A673 (cell line): Measurements from ENCODE around the gene UBE2E2.

ENCODE experiments used
- EZH2 ChIP-seq: fragments of 200-600 bp; sonication (generic); IDR thresholded peaks from 2 replicates; pipeline ENCODE4 v1.6.1; 2017; ENCODE audit warnings: borderline replicate concordance, low read depth, mild to moderate bottlenecking, mixed read lengths, antibody characterized with exemption, low read length; ENCODE audit not compliant: poor library complexity, severe bottlenecking
- TF ChIP-seq, protein P1 (sequence below): fragments of 300-800, 200-600 bp; sonication (generic); conservative IDR thresholded peaks from 2 replicates; pipeline ENCODE4 v1.5.1; 2017; ENCODE audit warnings: low read depth, mild to moderate bottlenecking, antibody characterized with exemption, low read length, moderate library complexity, mixed read lengths

DNA sequence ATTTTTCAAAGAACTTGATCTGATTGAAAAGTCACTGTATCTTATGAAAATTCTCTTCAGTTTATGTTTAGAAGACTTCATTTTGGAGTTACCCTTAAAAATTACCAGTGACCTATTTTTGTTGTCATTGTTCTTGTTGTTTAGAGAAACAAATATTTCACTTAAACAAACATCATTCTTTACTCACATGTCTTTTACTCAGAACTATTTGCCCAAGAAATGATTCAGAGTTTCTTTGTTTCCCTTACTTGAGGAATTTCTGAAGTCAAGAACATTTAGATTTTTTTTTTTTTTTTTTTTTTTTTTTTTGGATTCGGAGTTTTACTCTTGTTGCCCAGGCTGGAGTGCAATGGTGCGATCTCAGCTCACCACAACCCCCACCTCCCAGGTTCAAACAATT, 343.1 kb downstream of the UBE2E2 start:
- TF ChIP-seq, protein P1, sequence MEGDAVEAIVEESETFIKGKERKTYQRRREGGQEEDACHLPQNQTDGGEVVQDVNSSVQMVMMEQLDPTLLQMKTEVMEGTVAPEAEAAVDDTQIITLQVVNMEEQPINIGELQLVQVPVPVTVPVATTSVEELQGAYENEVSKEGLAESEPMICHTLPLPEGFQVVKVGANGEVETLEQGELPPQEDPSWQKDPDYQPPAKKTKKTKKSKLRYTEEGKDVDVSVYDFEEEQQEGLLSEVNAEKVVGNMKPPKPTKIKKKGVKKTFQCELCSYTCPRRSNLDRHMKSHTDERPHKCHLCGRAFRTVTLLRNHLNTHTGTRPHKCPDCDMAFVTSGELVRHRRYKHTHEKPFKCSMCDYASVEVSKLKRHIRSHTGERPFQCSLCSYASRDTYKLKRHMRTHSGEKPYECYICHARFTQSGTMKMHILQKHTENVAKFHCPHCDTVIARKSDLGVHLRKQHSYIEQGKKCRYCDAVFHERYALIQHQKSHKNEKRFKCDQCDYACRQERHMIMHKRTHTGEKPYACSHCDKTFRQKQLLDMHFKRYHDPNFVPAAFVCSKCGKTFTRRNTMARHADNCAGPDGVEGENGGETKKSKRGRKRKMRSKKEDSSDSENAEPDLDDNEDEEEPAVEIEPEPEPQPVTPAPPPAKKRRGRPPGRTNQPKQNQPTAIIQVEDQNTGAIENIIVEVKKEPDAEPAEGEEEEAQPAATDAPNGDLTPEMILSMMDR = no peak
- TF ChIP-seq EZH2 = no peak
